ENCODE measurements around the gene ARIH1.

The ARIH1 gene

DNA sequence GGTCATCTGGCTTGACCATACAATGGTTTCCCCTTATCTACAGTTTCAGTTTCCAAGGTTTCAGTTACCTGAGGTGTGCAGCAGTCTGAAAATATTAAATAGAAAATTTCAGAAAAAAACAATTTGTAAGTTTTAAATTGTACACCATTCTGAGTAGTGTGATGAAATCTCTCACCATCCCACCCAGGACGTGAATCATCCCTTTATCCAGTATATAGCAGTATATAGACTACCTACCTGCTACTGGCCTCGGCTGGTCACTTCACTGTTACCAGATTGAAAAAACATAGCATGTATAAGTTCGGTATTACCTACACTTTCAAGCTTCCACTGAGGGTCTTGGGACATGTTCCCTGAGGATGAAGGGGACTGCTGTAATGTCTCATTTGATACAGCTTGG lies 12.0 kb downstream of the ARIH1 start:
- DNase-seq (ENCODE audit: low read depth in 2 of 2) = no peak

DNA sequence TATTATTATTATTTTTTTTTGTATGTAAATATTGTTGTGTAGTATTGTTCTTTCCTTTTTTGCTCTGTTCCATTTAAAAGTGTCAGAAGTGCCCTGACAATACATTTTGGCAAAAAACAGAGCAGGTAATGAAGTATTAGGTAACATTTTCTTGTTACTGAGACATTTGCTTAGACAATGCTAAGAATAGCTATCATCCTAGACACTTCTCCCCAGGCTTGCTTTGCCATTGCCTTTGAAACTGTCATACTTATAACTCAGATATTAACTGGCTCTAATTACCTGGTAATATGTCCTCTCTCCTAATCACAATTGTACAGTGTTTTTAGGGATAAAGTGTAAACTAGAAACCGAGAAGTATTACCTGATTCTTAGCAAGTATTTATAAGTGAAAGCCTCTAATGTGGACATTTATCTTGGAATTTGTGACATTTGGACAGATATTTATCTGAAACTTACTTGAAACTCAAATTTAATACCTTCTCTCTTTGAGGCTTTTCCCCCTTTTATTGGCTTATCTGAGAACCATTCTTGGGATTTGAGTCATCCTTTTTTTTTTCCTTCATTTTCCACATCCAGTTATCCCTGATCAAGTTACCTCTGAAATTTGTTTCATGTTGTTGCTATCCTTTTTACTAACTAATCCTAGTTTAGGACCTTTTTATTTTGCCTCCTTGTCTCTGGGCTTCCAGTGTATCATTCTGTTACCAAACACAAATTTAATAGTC lies 13.1 kb downstream of the ARIH1 start:
- DNase-seq (ENCODE audit: low read depth in 2 of 2) = no peak

DNA sequence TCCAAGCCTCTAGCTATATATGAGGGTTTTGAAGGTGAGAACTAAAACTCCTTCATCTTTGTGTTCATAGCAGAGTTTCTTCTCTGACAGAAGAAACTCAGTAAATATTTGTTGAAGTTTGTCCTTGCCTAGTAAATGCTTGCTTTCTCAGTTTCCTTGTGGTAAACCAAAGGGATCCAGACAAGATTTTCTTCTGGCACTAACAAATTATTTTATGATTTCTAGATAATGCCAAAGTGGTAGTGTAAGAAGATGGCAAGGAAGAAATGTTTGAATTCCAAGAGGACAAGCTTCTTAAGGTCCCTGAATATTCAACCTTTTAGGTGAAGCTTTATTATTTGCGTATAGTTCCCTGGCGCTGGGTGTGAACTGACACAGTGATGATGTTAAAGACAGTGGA lies 14.4 kb downstream of the ARIH1 start:
- DNase-seq (ENCODE audit: low read depth in 2 of 2) = no peak

DNA sequence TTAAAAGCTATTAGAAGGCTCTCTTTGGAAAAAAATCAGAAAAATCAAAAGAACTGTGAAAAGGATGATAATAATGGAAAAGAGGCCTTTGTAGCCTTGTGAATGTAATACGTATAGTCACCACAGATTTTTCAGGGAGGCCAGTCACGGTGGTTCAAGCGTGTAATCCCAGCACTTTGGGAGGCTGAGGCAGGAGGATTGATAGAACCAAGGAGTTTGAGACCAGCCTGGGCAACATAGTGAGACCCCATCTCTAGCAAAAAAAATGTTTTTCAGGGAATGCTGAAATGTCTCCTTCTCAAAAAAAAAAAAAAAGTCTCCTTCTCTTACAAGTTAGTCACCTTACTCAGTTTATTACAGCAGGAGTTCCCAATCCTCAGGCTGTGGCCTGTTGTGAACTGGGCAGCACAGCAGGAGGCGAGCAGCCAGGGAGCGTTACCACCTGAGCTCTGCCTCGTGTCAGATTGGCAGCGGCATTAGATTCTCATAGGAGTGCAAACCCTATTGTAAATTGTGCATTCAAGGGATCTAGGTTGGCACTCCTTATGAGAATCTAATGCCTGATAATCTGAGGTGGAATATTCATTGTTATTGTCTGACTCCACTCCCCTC lies 15.9 kb downstream of the ARIH1 start:
- DNase-seq (ENCODE audit: low read depth in 2 of 2) = no peak

DNA sequence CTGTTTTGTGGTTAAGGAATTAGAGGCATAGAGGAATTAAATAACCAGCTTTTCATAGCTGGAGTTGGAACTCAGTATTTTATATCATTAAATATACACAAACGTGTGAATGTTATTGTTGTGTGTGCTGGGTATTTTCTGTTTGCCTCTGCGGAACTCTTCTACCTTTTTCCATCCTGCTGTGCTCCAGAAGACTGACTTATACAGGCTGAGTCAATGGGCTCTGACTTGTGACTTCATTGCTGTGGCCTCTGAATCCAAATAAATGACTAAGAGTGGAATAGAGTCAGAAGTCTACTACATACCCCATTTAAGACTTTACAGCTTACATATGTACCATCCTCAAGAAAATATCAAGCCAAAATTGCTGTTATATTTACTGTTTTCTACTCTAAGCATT lies 17.6 kb downstream of the ARIH1 start:
- no peak for DNase-seq (ENCODE audit: low read depth in 2 of 2)

DNA sequence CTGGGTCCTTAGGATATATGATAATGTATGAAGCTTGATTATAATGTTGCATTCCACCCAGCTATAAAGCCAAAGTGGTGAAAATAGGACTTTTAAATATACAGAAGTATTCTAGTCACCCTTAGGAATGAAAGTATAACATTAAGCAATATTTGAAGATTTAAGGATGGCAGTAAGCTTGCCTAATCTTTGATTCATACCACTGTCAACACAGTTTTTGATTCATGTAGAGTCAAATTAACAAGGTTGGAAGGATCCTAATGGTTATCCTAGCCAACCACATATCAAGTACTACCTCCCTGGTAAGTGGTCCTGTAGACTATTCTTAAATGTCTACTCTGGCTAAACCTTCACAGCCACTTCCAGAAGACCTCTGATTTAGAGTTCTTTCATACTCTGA lies 18.6 kb downstream of the ARIH1 start:
- no peak for DNase-seq (ENCODE audit: low read depth in 2 of 2)

DNA sequence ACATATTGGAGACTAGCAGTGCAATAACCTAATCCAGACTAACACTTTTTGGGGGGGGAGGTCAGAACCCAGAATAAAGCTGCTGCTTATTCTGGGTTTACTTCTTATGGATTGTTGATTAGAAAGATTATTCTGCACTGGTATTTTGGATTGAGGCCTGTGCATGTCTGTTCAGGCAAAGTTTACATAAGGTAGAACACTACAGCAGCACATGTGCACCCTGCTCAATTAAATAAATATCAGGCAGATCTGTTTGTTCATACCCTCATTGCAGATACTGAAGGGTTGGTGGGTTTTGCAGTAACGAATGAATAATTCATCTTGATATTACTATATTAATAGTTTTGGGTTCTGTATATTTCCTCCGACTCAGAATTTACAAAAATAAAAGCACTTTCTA lies 19.1 kb downstream of the ARIH1 start:
- no peak for DNase-seq (ENCODE audit: low read depth in 2 of 2)

DNA sequence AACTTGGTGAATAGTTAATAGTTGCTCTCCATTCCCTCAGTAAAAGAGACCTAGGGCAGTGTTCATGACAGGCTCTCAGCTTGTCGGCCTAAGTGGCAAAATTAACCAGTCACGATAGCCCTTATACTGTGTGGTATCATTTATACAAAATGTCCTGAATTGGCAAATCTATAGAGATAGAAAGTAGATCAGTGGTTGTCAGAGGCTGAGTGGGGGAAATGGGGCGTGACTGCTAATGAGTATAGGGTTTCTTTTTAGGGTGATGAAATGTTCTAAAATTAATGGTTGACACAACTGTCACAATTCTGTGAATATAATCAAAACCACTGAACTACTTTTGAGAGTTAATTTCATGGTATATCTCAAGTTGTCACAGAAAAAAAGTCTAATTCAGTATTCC lies 20.9 kb downstream of the ARIH1 start:
- DNase-seq (ENCODE audit: low read depth in 2 of 2) = no peak

DNA sequence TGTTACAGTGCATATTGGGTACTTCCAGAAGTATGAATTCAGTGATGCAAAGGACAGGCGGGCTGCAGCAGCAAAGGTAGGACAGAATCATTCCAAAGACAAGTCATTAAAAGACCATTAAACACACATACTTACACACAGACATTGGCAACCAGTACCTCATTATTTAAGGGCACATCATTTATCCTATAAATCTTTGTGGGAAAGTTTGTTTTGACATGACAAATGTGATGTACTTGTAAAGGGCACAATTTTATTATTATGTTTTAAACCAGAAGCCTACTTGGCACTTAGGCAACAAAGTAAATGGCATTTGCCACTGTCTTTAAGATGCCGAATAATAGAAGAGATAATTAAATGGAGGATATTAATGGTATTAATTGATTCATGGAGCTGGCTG lies 22.7 kb downstream of the ARIH1 start:
- DNase-seq (ENCODE audit: low read depth in 2 of 2) = no peak

DNA sequence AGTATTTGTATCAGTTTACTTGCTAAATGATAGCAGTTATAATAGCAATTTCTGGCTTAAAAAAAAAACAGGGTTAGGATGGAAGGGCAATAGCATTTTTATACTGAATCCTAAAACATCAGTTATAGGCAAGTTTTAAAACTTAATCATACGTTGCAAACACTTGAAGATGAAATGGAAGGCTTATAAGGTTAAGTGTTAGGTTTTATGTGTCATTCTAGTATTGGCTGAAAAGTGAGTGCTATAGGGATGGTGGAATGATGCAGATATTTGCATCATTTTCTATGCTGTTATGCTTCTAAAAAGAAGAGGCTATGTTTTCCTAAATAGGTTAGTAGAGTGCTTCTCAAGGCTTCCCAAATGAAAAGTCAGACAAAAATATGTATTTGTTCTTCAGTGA lies 23.3 kb downstream of the ARIH1 start:
- no peak for DNase-seq (ENCODE audit: low read depth in 2 of 2)

DNA sequence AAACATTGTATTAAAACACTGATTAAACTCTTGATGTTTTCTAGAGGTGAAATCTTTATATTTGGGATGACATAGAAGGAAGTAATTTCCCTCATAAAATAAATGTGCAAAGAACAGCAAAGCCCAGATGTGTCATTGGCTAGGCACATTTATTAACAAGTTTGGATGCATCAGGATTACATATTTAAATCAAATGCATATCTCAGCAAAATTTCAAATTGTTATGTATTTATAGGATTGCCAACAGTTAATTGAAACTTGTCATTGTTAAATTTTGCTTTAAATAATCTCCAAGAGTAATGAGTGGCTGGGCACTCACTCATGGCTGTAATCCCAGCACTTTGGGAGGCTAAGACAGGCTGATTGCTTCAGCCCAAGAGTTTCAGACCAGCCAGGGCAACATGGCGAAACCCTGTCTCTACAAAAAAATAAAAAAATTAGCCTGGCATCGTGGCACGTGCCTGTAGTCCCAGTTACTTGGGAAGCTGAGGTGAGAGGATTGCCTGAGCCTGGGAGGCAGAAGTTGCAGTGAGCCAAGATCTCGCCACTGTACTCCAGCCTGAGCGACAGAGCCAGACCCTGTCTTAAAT lies 28.2 kb downstream of the ARIH1 start:
- DNase-seq (ENCODE audit: low read depth in 2 of 2) = no peak

DNA sequence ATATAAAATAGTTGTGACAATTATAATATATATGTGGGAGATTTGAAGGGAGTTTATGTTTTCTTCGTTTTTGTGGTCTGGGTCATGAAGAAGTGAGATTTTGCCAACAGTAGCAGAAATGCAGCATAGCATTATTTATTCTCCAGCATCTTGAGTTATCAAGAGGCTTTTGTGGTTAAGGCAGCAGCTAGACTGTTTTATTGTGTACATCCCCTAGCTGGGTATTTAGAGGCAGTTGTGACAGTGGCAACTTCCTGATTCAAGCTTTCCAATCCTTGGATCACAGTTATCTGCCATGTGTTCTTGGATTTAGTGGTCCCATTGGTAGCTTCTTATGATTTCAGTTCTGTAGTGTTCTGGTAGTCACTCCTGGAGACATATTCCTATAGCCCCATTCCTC lies 29.0 kb downstream of the ARIH1 start:
- no peak for DNase-seq (ENCODE audit: low read depth in 2 of 2)

DNA sequence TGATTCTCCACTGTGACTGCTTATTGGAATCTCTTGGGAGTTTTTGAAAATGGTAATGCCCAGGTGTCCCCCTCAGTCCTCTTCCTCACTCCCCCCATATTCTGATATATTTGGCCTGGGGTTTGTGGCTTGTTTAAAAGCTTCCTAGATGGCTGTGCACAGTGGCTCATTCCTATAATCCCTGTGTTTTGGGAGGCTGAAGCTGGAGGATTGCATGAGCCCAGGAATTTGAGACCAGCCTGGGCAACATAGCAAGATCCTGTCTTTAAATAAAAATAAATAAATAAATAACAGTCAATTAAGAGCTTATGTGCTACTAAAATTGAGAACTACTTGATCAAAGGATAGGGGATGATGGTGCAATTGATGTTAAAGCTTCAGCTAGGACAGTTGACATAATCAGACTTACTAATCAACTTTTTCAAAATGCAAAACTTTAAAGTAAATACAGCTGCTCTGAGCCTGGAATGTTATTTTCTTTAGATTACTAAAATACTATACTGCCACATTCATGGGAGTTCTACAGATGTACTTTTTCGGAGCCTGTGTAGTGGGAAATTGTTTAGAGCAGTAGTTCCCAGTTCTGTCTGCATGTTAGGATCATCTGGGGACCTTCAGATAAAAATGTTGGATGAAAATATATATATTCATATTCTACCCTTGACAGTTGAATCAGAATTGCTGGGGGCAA lies 33.4 kb downstream of the ARIH1 start:
- no peak for DNase-seq (ENCODE audit: low read depth in 2 of 2)

DNA sequence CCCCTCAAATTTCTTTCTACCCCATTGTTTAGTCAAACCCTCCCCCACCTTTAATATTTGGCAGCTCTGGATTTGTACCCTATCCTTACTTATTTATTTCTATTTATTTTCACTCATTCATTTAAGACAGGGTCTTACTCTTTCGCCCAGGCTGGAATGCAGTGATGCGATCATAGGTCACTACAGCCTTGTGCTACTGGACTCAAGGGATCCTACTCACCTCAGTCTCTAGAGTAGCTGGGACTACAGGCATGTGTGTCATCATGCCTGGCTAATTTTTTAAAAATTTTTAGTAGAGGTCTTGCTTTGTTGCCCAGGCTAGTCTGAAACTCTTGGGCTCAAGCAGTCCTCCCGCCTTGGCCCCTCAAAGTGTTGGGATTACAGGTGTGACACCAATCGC lies 35.4 kb downstream of the ARIH1 start:
- DNase-seq (ENCODE audit: low read depth in 2 of 2) = no peak

DNA sequence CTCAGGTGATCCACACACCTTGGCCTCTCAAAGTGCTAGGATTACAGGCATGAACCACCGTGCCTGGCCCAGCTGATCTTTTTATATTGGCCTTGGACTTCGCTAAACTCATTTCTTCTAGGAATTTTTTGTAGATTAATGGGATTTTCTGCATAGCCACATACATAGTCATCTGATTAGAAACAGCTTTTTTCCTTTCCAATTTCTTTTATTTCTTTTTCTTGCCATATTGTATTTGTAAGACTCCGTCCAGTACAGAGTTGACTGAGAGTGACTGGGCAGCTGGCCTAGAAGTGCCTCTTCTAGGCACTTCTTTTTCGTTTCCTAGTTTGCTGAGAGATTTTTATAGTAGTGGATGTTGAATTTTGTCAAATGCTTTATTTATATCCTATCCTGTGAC lies 37.4 kb downstream of the ARIH1 start:
- peak in 1 of 2 experiments; percentile 21 for DNase-seq (ENCODE audit: low read depth in 2 of 2)

DNA sequence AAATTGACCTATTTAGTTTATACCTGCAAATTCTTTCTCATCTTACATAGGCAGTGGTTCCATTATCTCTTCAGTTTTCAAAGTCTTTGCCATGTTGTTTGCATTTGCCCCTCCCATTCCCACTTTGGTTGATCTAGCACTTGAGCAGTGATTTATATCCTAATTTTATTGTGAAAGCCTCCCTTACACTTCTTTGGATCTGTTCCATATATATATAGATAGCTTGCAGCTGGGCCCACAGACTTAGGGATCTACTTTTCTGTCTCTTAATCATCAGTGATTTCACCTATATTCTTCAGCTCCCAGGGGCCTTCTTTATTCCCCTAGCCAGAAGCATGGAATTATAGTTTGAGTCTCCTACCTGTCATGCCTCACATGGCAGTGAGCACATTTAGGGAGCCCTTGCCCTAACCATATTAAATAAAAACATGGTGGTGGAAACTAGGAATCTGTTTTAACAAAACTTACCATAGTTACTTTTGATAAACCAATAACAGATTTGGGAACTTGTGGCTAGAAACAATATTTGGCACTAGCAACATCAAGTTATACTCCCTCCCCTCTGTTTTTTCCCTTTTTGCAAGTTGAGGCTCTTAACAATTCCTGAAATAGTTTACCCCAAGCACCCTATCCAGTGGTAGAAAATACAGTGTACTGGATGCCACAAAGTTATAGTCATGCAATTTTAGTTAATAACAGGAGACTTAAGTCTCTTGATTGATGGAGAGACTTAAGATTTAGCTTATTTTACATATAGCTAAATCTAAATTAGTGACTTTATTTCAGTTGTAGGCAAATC lies 41.7 kb downstream of the ARIH1 start:
- DNase-seq (ENCODE audit: low read depth in 2 of 2) = peak in 1 of 2 experiments; percentile 32

DNA sequence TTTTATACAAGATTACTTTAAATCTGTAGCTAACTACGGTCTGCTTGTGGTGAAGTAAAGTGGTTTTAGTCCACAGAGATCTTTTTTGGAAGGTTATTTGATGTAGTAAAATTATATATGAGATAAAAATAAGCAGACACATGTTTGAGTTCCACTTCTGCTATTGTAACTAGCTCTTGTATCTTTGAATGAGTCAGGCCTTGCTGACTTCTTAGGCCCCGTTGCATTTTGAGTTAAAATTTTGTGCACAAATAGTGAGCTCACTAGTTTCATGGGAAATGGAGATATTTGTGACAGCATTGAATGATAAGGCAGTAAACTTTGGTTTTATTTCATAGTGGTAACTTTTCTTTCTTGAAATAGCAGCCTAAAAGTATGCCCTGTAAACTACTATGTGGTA lies 42.6 kb downstream of the ARIH1 start:
- no peak for DNase-seq (ENCODE audit: low read depth in 2 of 2)

DNA sequence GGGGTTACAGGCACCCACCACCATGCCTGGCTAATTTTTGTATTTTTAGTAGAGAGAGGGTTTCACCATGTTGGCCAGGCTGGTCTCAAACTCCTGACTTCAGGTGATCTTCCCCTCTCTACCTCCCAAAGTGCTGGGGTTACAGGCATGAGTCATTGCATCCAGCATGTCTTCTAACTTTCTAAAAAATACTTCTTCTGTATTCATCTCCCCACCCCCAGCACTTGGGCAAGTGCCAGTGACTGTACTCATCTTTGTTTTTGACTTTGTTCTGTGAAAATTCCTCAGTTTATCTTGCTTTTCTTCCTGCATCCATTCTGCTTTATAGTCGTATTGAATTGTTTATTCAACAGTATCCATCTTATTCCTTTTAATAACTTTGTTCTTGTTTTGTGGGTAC lies 47.6 kb downstream of the ARIH1 start:
- DNase-seq (ENCODE audit: low read depth in 2 of 2) = peak in 1 of 2 experiments; percentile 8

DNA sequence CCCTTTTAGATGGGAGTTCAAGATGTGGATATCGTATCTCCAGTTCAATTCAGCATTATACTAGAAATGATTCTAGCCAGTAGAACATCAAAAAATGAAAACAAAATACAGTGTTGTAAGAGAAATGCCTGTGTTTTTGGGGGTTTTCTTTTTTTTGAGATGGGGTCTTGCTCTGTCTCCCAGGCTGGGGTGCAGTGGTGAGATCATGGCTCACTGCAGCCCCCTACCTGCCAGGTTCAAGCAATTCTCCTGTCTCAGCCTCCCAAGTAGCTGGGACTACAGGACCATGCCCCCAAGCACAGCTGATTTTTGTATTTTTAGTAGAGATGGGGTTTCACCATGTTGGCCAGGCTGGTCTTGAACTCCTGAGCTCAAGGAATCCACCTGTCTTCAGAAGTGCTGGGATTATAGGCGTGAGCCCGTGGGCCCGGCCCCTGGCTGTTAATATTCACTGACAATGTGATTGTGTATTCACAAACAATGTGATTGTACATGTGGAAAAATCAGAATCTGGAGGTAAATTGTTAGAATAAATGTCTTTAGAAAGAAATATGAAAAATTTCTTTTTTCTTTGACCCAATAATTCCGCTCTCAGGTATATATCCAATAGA lies 59.0 kb downstream of the ARIH1 start:
- DNase-seq (ENCODE audit: low read depth in 2 of 2) = no peak

DNA sequence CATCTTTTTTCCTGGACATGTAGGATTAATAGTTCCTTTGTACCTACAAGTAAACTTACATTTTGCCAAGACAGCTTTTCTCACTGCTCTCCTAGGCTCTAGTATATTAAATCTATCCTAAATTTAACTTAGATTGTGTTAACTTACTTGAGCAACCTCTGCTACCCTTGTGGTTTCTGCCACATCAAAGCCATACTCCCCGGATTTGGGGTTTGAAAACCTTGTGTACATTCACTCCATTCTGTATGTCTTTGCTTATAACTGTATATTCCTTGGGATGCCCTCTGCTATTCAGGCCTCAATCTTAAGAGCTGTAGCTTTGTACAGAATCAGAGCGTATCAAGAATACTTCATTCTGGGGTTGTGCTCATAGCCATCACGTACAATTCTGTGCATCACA lies 60.4 kb downstream of the ARIH1 start:
- no peak for DNase-seq (ENCODE audit: low read depth in 2 of 2)

DNA sequence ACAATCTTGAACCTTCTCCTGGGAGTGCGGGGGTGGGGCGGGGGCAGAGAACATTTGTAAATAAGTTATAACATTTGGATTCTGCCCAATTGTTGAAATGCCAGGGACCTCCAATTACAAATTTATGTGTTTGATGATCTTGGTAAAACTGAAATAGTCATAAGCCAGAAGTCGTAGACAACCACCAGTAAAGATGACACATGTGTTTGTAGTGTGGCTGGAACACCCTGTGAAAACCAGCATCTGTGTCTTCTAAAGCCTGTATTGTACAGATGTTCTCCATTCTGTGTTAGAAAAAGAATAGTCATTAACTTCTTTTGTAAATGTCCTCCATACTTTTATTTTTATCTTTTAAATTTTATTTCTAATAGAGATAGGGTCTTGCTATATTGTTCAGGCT lies 61.8 kb downstream of the ARIH1 start:
- DNase-seq (ENCODE audit: low read depth in 2 of 2) = no peak

DNA sequence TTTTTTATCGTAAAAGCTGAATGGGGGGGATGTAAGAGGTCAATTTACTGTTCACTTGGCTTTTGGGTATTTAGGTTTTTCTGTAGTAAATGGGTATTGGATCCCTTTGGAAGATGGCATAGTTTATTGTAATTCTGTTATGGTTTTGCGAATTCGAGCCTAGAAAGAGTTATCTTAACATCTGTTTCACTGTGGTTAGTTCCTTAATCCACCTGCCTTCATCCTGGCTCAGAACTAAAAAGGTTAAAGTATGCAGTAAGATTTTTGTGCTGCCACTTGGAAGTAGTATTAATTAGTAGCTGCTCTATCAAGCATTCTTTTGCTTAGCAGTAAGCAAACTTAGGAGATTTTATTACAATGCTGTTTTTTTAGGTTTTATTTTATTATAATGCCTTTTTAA lies 62.4 kb downstream of the ARIH1 start:
- DNase-seq (ENCODE audit: low read depth in 2 of 2) = no peak

All from fibroblast of skin of left quadriceps (primary cell).